Posterior cingulate gyrus (tissue), 11 donors: Measurements from ENCODE around the gene MXI1.
A peak's percentile ranks its signal among the peaks of the same experiment; 100 is the strongest.
"Not testable (repeated sequence)": the region's sequence is repeated elsewhere in the genome, so short reads cannot be mapped to it uniquely, and the experiment has no call there.

Experiments
- DNase-seq, 10 donors: peaks; one replicate each; pipeline versions ENCODE4 v3.0.0 to v3.0.0-alpha.2; 2020 to 2021; ENCODE audit warnings: mixed read lengths in 3 of 10
- intact Hi-C: fragments of 100-400 bp; cut with DNase I; formaldehyde crosslinking; loops from one replicate; pipeline ENCODE4 v1.15.1; 2023

MXI1 gene

DNA sequence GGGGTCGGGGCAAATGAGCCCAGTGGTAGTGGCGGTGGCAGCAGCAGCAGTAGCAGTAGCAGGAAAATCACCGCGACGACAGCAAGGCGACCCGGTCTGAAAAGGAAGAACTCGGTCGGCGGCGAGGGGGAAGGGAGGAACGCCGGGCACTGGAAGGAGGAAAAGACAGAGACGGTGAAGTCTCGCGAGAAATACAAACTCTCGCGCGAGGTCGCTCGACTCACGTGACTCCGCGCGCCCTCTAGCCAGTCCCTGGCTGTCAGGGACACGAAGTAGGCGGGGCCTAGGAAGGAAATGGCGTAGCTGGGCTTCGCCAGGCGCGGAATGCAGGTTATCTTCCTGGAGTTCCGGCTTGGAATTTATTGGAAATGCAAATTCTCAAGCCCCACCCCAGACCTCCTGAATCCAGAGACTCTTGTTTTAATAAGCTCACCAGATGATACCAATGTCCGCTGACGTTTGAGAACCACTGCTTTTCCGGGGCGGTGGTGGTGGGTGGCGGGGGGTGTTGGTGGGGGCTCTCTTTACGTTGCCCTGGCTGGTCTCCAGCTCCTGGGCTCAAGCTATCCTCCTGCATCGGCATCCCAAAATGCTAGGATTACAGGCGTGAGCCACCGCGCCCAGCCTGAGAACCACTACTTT is 97.5 kb downstream of the MXI1 start, which contains the start of gene SMNDC1:
Gene SMNDC1, minus strand, starts transcription at position 141 of the 642 bp plus-strand sequence. CDS start 1,333 bp downstream, outside the sequence.
- intact Hi-C loops, result loop anchor here (2.0 kb wide), 1 partner anchor 78 kb away; no protein-coding TSS in a partner anchor
- DNase-seq, result peak; percentile 97 to 100 (median 98)

GRCh38 chr10:110305767-110306451 is 98.5 kb downstream of the MXI1 start:
- intact Hi-C loops, result loop anchor here (2.0 kb wide), 1 partner anchor 79 kb away; no protein-coding TSS in a partner anchor
- peak in 1 of 10 donors; percentile 16 for DNase-seq

- intact Hi-C loops, result no loop called here
These were observed 99.0 kb downstream of the MXI1 start for GRCh38 chr10:110306452-110306768.

GRCh38 chr10:110307805-110308204 is 100.4 kb downstream of the MXI1 start:
- intact Hi-C loops, result no loop called here
- DNase-seq, result no peak

More at GRCh38 chr10:110306452-110306768, 99.0 kb downstream of the MXI1 start:
- no peak for DNase-seq

GRCh38 chr10:110310741-110311140 is 103.3 kb downstream of the MXI1 start:
- DNase-seq, result no peak
- intact Hi-C loops, result loop anchor here (1.0 to 5.0 kb wide), 4 partner anchors 187 to 292 kb away; partner anchors contain the start of genes DUSP5 and SMC3

- intact Hi-C loops, result loop anchor here (1.0 to 5.0 kb wide), 4 partner anchors 186 to 291 kb away; partner anchors contain the start of genes DUSP5 and SMC3
- DNase-seq, result peak in 2 of 10 donors; percentile 14 to 17
These were observed 104.0 kb downstream of the MXI1 start for GRCh38 chr10:110311357-110311949.

DNA sequence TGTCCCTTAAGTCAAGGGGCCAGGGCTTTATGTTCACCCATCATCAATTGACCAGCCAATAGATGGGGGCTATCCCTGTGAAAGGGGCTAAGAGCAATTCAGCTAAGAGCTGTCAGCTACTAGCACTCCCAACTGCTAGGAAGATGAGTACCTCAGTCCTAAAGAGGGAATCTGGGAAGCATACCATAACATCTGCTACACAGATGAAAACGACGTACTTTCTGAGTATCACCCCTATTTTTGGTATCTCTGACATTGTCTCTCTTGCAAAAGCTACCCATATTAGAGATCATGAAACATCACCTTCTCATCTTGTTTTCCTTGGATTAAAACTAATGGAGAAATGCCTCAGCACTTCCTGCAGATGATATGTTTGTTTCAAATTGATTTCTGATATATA is 104.8 kb downstream of the MXI1 start:
- intact Hi-C loops, result loop anchor here (5.0 kb wide), 2 partner anchors 255 to 290 kb away; partner anchors contain the start of gene SMC3
- DNase-seq, result no peak

DNA sequence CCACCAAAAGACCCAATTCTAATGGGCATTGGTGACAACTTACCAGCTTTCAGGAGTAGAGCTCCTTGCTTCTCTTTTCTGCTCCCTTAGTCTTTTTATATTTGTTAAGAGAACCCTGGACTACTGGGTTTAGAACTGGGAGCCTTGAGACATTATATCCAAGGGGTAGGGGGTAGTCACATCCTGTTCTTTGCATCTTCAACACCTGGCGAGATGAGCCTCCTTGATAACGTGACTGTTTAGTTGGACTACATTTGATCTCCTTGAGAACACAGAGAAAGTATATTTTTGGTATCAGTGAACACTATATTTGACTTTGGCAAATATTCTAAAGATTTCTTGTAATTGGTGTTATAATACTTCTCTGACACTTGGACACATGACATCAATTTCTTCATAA is 106.3 kb downstream of the MXI1 start:
- intact Hi-C loops, result loop anchor here (5.0 kb wide), 2 partner anchors 254 to 289 kb away; partner anchors contain the start of gene SMC3
- no peak for DNase-seq

DNA sequence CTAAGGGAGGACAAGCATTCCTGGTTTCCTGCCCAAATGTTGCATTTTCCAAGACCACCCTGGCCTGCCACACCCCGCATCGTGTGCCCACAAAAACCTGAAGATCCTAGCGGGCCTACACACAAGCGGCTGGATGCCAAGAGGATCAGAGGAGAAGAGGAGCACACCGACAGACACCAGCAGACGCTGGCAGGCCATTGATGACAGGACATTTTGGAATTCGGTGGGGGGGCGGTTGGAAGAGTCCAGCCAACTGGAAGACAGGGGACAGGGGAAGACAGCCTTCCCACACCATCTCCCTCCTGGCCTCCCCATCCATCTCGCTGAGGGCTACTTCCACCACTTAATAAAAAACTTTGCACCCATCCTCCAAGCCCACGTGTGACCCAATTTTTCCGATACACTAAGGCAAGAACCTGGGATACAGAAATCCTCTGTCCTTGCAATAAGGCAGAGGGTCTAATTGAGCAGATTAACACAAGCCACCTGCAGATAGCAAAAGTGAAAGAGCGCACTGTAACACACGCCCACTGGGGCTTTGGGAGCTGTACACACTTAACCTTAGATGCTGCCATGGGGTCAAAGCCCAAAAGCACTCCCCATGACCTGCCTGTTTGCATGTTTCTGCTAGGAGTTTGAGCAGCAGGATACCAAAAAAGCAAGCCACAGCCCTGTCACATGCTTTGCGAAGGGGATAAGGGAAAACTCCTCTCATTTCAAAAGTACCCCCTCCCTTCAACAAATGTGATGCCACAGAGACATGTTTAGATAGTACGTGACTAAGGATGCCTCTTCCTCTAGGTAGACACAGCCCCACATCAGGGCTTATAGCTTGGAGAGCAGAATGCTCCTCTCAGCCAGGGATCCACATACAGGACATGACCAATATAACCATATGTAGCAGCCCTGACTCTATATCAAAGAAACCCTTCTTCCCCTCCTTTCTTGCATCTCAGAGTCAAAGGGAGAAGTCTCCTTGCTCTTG is 110.8 kb downstream of the MXI1 start:
- no peak for DNase-seq
- intact Hi-C loops, result no loop called here

DNA sequence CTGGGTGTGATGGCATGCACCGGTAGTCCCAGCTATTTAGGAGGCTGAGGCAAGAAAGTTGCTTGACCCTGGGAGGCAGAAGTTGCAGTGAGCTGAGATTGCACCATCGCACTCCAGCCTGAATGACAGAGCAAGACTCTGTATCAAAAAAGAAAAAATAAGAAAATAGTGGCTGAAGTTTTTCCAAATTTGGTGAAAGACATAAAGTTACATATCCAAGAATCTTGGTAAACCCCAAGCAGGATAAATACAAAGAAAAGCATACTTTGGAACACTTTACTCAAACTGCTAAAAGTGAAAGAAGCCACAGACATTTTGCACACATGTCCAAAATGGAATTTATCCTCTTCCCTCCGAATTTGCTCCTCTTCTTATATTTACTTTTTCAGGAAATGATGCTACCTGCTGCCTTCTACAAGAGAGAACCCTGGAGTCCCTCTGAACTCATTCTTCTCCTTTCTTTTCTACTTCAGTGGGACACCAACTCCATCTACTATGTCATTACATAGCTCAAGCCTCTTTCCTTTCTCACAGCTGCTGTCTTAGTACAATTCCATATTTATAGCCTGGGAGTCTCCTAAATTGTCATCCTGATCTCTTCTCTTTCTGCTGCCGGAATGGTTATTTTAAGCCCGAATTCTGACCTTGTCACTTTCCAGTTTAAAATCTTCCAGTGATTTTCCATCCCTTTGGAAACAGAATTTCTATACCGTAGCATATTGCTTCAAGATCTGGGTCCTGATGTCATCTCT is 114.6 kb downstream of the MXI1 start:
- no peak for DNase-seq
- intact Hi-C loops, result no loop called here

DNA sequence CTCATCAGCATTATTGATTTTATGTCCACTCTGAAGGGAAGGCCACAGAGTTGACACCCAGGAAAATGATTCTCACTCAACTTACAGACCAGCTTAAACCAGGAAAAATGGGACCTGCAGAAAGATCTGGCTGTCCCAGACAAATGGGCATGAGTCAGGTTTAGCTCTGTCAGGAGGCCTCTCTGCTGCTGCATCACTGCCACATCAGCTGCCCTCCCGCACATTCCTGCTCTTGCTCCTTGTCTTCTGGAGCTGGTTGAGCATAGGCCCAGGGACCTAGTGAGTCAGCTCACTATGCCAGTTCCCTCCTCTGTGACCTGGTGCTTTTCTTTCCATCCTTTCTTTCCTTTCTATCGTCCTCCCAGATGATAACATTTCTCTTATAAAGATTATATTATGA is 116.1 kb downstream of the MXI1 start:
- intact Hi-C loops, result no loop called here
- DNase-seq, result no peak

DNA sequence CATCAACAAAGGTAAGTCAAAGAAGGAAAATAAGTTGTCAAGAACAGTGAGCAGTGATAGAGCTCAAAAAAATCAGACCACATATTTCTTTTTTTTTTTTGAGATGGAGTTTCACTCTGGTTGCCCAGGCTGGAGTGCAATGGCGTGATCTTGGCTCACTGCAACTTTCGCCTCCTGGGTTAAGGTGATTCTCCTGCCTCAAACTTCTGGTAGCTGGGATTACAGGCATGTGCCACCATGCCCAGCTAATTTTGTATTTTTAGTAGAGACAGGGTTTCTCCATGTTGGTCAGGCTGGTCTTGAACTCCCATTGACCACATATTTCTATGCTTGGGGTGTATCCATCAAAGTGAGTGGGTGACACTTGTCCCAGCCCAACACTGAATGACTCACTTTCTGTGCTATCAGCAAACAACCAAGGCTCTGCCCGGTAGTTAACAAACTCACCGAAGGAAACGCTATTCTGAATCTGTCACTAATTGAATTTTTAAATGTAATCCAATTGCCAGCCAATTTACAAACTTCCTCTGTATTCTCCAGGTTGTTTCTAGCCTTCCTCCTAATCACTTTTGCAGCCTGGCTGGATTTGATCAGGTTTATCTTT is 116.9 kb downstream of the MXI1 start:
- DNase-seq, result no peak
- intact Hi-C loops, result no loop called here

DNA sequence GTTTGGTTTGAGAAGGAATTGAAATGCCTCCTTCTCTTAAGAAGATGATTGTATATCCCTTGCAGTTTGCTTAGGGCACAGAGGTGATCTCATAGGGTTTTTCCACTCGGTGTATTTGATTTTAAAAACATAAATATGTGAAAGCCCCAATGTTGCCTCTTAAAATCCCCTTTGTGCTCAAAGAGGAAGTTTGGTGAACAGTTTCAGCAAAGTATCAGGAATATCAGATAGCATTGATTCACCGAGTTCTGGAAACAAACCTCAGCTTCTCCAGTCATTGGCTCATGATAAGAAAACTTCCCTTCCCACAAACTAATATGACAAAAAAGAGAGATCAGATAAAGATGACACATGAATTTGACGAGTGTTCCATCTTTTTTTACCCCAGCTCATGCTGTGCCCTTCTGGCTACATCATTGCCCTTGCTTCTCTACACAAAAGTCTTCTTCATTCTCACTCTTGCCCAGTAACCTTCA is 117.4 kb downstream of the MXI1 start:
- intact Hi-C loops, result no loop called here
- DNase-seq, result no peak

DNA sequence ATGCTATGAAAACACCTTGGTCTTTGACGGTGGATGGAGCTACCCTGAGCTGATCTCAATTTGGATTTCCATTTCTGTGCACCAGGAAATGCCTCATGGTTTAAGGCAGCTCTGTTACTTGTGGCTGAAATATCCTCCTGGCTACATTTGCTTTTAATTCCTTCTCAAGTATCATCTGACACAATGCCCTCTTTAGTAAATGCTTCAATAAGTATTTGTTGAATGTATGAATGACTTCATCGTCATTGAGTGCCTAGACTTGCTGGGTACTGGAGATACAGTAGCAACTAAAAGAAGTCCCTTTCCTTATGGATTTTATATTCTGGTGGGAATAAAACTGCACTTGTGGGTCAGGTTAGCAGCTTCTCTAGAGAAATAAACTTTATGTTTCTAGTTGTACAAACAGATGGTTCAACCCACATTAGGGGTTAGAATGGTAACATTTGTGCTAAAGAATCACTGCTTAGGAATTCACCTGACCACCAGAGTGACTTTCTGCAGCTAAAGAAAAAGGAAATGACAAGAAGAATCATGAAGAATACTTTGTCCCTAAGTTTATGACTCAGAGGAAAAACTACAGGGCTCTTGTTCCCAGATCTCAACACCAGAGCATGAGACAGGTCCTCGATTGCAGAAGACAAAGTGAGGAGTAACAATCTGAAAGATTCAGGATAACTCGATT is 119.1 kb downstream of the MXI1 start:
- DNase-seq, result no peak
- intact Hi-C loops, result no loop called here

GRCh38 chr10:110327262-110327914 is 120.0 kb downstream of the MXI1 start:
- no peak for DNase-seq
- intact Hi-C loops, result no loop called here

DNA sequence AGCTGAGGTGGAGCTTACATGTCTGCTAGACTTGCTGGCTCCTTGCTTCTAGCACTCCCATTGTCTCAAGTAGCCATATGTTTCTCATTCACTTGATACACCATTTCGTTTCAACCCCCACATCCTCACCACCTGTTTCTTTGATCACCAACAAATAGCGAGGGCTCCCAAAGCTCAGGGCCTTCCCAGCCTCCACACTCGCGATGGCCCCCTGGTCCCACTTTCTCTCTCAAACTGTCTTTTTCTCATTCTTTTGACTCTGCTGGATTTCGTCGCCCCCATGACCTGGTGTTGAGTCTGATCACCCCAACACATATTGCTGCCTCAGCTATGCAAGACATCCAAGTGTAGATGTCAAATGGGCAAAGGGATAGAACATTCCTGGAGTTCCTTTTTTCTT is 123.3 kb downstream of the MXI1 start:
- intact Hi-C loops, result no loop called here

DNA sequence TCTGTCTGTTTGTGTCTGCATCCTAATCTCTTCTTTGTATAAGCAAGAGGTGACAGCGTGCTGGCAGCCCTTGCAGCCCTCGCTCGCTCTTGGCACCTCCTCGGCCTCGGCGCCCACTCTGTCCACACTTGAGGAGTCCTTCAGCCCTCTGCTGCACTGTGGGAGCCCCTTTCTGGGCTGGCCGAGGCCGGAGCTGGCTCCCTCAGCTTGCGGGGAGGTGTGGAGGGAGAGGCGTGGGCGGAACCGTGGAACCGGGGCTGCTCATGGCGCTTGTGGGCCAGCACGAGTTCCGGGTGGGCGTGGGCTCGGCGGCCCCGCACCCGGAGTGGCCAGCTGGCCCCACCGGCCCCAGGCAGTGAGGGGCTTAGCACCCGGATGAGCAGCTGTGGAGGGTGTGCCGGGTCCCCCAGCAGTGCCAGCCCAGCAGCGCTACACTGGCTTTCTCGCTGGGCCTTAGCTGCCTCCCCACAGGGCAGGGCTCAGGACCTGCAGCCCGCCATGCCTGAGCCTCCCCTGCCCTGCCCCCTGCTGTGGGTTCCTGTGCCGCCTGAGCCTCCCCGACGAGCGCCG is 123.9 kb downstream of the MXI1 start:
- DNase-seq, intact Hi-C loops: not testable (repeated sequence)

More for the DNA sequence above, 123.3 kb downstream of the MXI1 start:
- no peak for DNase-seq
